ENCODE results near the gene PAX9.

Gene PAX9

DNA sequence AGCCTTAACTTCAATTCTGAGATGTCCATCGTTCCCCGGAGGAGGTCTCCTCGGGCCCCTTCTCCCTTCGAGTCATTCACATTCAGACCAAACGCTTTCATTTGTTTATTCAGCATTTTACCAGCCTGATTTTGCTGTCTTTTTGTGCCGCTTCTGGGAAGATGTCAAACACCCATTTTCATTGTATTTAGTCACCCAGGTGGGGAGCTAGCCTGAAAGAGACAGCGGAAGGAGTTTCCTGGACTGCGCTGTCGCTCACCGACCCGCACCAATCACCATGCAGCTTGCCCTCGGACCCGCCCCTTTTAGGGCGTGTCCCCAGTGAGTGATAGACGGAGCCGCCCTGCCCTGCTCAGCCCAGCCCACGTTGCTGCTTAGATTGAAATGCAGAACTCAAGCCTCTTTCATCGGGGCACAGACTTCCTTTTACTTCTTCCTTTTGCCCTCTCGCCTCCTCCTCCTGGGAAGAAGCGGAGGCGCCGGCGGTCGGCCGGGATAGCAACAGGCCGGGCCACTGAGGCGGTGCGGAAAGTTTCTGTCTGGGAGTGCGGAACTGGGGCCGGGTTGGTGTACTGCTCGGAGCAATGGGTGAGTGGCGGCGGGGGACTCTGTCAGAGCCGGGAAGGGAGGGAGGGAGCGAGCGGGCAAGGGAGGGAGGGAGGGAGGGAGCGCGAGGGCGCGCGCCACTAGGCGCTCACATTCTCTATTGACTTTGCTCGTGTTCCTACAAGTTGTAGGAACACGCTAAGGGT lies at the start of gene PAX9:
Gene PAX9 (plus strand): TSS at position 355 of the 752 bp plus-strand sequence. CDS start 230 bp downstream, at position 585.
- DNase-seq = peak; percentile 80

- DNase-seq = no peak
Measured at GRCh38 chr14:36617824-36618223, 43.8 kb upstream of the PAX9 start.

- DNase-seq = no peak
Measured at GRCh38 chr14:36618641-36619040, 43.0 kb upstream of the PAX9 start.

GRCh38 chr14:36619131-36619530 lies 42.5 kb upstream of the PAX9 start:
- DNase-seq = no peak

GRCh38 chr14:36619853-36620252 lies 41.8 kb upstream of the PAX9 start:
- DNase-seq = no peak

DNA sequence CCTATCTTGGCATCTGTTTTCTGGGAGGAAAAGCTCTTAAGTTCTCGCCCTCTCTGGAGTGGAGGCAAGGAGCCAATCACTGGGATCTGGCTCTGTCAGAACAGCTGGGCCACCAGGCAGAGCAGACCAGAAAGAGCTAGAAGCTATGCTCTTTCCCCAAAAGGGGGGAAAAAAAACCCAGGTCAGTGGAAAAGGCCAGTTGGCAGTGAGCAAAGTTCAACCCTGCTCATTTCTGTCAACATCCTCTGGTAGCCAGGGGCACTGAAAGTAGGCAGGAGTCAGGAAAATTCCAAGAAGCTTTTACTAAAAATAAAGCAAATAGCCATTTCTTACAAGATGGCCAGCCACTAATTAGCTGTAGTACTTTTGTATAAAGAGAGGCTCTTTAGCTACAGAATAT lies 36.6 kb upstream of the PAX9 start:
- no peak for DNase-seq

GRCh38 chr14:36625436-36625835 lies 36.2 kb upstream of the PAX9 start:
- DNase-seq = no peak

DNA sequence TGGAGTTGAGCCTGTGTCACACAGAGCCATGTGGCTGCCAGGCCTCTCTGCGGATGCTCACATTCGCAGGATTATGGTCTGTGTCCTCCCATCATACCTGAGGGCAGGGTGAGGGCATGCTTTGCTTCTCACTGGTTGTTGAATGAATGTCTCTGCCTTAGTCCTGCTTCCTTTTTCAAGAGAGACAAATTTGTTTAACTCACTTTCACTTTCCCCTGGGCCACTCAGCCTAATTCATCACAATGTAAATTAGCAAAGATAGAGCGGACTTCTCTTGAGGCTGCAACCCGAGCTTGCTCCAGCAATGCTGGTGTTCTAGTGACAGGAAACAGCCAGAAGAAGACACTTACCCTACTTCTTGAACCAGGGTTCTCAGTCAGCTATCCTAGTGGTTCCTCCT lies 35.5 kb upstream of the PAX9 start:
- DNase-seq = no peak

- no peak for DNase-seq
Measured at GRCh38 chr14:36627981-36628380, 33.7 kb upstream of the PAX9 start.

GRCh38 chr14:36633580-36633979 lies 28.1 kb upstream of the PAX9 start:
- no peak for DNase-seq

DNA sequence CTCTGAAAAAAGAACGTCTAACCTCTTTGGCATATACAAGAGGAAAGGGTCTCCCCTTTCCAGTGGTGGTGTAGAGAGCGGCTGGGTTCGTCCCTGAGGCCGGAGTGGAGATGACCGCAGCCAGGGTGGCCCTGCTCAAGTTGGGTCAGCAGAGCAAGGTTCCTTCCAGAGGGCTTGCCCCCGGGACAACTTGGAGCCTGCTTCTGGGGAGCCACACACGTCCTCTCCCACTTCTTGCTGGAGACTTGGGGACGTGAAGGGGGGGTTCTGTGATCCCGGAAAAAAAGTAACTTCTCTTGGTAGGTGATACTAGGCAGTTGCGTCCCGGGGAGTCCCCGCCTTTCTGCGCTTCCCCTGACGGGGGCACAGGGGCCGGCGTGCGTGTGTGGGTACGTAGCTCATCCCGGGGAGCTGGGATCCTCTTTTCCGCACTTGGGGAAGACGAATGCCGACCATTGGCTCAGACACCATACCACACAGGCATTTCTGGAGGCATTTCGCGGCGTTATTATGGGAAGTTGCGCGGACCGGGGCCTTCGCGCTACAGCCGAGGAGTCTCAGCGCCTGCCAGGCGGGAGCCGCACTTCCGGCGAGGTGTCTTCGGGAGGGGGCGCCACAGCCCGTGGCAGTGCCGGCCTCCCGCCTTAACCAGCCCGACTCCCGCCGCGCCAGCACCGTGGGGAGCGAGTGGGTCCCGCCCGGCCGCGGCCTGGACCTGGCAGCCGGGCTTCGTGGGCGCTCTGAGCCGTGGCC lies 14.8 kb upstream of the PAX9 start:
- DNase-seq = no peak

GRCh38 chr14:36647417-36647823 lies 14.2 kb upstream of the PAX9 start:
- DNase-seq = no peak

GRCh38 chr14:36647824-36648753 lies 13.6 kb upstream of the PAX9 start:
- DNase-seq = peak; percentile 45

- DNase-seq = no peak
Measured at GRCh38 chr14:36649872-36650650, 11.6 kb upstream of the PAX9 start.

- DNase-seq = no peak
Measured at GRCh38 chr14:36652542-36653201, 9.0 kb upstream of the PAX9 start.

GRCh38 chr14:36653413-36653812 lies 8.2 kb upstream of the PAX9 start:
- DNase-seq = no peak

GRCh38 chr14:36653962-36654793 lies 7.5 kb upstream of the PAX9 start:
- DNase-seq = no peak

DNA sequence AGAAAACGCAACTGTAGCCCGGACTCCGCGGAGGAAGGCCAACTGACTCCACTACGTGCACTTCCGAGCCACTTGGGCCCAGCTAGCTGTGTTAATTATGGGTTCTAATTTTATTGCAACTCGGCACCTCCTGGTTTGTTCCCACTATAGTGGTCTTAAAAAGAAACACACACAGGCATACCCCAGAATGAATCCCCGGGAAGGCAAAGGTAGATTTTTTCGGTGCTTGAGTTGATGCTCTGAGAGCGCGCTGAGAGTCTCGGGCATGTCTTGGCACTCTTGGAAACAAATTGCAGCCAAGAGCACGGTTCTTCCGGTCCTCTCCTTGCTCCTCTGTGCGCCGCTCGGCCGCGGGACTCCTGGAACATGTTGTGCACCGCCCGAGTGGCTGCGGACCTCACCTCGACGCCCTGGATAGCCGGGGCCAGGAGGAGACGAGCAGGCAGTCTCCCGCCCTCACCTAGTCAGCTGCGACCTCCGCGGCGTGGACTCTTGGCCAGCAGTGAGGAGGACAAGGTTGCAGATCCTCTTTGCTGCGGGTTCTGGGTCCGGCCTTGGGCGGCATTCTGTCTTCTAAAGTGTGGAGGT lies 6.8 kb upstream of the PAX9 start:
- no peak for DNase-seq

DNA sequence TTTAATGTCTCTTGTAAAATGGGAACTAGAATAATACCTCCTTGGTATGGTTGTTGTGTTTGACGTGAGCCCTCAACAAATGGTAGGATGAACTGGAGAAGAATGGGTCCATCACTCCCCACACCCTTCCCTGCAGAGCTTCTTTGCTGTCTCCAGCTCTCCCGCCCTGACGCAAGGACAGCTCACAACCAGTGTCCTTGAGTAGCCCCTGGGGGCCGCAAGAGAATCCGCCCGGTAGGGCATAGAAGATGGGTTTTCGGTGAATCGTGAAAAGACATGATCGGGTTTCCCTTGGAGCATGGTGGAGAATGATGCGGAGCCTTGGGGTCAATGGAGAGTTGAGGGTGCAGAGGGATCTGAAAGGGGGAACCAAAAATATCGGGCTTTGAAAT lies 6.1 kb upstream of the PAX9 start:
- DNase-seq = no peak

DNA sequence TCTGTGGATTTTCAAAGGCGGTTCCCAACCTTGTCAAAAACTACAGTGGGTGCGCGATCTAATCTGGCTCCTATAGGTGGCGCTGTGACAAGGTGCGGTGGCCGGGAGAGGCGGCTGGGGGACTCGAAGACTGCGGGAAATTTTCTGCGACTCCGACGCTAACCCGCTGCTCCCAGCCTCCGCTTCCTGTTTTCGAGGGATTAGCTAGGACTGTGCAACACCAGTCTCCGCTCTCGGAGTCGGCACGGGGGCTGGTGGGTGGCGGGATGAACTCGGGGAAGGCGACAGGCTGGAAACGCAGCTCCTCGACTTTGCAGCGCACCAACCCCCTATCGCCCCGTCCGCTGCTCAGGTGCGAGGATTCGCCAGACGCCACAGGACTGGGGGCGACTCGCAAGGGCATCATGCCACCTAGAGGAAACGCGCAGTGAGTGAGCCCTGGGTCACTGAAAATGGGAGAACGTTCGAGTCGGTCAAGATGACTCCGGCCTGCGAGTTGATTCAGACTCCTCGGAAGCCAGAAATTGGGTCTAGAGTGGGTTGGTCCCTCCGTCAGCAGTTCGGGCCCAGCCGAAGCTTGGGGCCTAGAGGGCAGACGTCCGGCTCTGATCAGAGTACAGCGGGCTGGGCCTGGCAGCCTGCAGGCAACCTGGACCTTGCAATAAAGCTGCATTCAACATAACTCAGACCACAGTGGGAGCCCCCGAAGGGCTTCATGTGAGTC lies 5.5 kb upstream of the PAX9 start:
- peak; percentile 50 for DNase-seq
